IgD-negative memory B cell (primary cell): ENCODE data around the gene COX6B1. TPM values are rescaled to one million over a fixed set of nuclear protein-coding genes. Genes with fewer than 3 reads are reported as not detected.
"Not testable (repeated sequence)": the region's sequence is repeated elsewhere in the genome, so short reads cannot be mapped to it uniquely, and the experiment has no call there.

Experiments
- H3K27ac Mint-ChIP-seq, 3 donors: one replicate each; pipeline ENCODE4 v1.8.0; 2020 to 2022; ENCODE audit warnings: mild to moderate bottlenecking in 3 of 3, mixed read lengths in 3 of 3, moderate library complexity in 1 of 3
- H3K27me3 Mint-ChIP-seq: one replicate; pipeline ENCODE4 v1.8.0; 2021; ENCODE audit warnings: mixed read lengths
- H3K36me3 Mint-ChIP-seq: one replicate; pipeline ENCODE4 v1.8.0; 2020; ENCODE audit warnings: mild to moderate bottlenecking, mixed read lengths
- H3K4me1 Mint-ChIP-seq, 3 donors: one replicate each; pipeline ENCODE4 v1.8.0; 2020 to 2022; ENCODE audit warnings: mixed read lengths in 3 of 3, mild to moderate bottlenecking in 1 of 3
- H3K4me3 Mint-ChIP-seq, 4 donors: one replicate each; pipeline ENCODE4 v1.8.0; 2020 to 2022; ENCODE audit warnings: mild to moderate bottlenecking in 4 of 4, mixed read lengths in 4 of 4, moderate library complexity in 3 of 4
- H3K9me3 Mint-ChIP-seq, 3 donors: one replicate each; pipeline ENCODE4 v1.8.0; 2020 to 2021; ENCODE audit warnings: mixed read lengths in 3 of 3, mild to moderate bottlenecking in 1 of 3
- polyA plus RNA-seq: library from polyadenylated mRNA; unstranded; fragments of 300-500 nt; fragmentation: Illumina TruSeq; gene quantifications from one replicate; pipeline ENCODE4 v1.2.3, GENCODE V29; 2021

COX6B1 gene, protein sequence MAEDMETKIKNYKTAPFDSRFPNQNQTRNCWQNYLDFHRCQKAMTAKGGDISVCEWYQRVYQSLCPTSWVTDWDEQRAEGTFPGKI
- polyA plus RNA-seq: 814 TPM

DNA sequence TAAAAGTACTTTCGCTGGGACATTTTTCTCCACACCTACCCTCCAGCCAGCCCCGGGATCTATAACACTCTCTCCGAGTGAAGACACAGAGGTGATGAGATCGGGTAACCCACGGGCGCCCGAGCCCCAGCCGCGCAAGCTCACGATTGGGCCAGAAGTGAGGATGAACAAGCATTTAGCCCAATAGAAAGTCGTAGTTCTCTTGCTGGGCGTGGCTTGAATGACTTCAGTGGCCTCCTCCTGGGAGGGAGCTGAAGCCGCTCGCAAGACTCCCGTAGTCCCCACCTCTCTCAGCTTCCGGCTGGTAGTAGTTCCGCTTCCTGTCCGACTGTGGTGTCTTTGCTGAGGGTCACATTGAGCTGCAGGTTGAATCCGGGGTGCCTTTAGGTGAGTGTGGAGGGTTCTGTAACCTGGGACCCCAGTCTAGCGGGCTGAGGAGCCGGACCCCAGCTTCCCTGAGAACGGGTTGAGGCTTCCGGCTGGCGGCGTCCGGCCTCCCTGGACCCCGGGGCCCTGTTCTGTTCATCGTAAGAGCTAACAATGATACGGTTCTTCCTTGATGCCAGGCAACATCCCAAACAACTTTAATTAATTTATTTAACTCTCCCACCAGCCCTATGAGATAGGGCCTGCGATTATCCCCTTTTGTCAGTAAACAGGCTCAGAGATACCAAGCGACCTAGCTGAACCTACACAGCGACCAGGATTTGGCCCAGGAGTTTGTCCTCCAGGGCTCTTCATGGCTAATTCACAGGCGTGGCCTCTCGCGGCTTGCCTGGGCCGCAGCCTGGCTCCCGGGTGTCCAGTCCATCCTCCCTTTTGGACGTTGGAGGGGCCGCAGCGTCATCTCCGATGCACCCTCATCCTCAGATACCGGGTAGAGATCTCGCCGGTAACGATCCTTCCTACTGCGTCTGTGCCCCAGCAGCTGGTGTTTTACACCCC, at the start of gene COX6B1:
TSS of gene COX6B1 (plus strand) at position 307 of the 945 bp plus-strand sequence. CDS start 2,921 bp downstream, outside the sequence.
- Mint-ChIP-seq H3K9me3 (no peaks in the 10 kb centered on the region), H3K4me1 (peaks cover 18 to 27% (median 20%) of the 10 kb centered on the region in 3 donors), H3K4me3 (peak within 1 kb of the TSS; percentile 97 to 100 (median 98))

DNA sequence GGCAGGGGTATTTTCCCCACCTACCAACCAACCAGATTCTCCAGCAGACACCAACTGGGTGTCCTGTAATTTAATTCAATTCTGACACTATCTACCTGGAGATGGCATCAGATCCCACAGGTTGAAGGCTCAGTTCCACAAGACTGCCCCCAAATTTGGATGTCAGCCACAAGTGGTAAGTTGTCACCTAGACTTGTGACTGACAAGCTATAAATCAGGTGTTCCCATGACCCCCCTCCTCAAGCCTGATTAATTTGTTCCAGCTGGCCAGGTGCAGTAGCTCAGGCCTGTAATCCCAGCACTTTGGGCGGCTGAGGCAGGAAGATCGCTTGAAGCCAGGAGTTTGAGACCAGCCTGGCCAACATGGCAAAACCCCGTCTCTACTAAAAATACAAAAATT, 46.2 kb upstream of the COX6B1 start:
- H3K4me1 Mint-ChIP-seq: no peaks in the 10 kb centered on the region
- peak overlapping the region in 1 of 3 donors; percentile 22 for H3K27ac Mint-ChIP-seq
- no peaks in the 10 kb centered on the region for H3K36me3 Mint-ChIP-seq
- H3K27me3 Mint-ChIP-seq: peaks cover 7% of the 10 kb centered on the region
- no peak overlapping the region for H3K4me3 Mint-ChIP-seq
- no peaks in the 10 kb centered on the region for H3K9me3 Mint-ChIP-seq

More for the DNA sequence above, at the start of gene COX6B1:
- peak within 1 kb of the TSS; percentile 67 to 98 (median 93) for H3K27ac Mint-ChIP-seq
- H3K27me3 Mint-ChIP-seq: no peaks in the 10 kb centered on the region
- no peaks in the 10 kb centered on the region for H3K36me3 Mint-ChIP-seq

DNA sequence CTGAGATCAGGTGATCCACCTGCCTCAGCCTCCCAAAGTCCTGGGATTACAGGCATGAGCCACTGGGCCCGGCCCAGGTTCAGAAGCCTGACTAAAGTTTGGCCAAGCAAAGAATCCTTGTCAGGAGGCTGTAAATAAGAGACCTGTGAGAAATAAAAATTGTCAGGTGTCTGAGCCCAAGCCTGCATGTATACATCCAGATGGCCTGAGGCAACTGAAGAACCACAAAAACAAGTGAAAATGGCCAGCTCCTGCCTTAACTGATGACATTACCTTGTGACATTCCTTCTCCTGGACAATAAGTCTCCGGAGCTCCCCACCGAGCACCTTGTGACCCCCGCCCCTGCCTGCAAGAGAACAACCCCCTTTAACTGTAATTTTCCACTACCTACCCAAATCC, 43.7 kb upstream of the COX6B1 start:
- not testable (repeated sequence) for H3K4me1 Mint-ChIP-seq, H3K36me3 Mint-ChIP-seq, H3K9me3 Mint-ChIP-seq, H3K27me3 Mint-ChIP-seq
- peak overlapping the region in 1 of 3 donors; percentile 86 for H3K27ac Mint-ChIP-seq
- H3K4me3 Mint-ChIP-seq: peak overlapping the region in 1 of 4 donors; percentile 72

DNA sequence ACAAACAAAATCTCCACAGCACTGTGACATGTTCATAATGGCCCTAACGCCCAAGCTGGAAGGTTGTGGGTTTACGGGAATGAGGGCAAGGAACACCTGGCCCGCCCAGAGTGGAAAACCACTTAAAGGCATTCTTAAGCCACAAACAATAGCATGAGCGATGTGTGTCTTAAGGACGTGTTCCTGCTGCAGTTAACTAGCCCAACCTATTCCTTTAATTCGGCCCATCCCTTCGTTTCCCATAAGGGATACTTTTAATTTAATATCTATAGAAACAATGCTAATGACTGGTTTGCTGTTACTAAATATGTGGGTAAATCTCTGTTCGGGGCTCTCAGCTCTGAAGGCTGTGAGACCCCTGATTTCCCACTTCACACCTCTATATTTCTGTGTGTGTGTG, 41.0 kb upstream of the COX6B1 start:
- H3K9me3 Mint-ChIP-seq, H3K36me3 Mint-ChIP-seq, H3K27me3 Mint-ChIP-seq: not testable (repeated sequence)
- H3K4me3 Mint-ChIP-seq: peak overlapping the region in 1 of 4 donors; percentile 20
- H3K27ac Mint-ChIP-seq: peak overlapping the region in 1 of 3 donors; percentile 10
- H3K4me1 Mint-ChIP-seq: peaks cover 19 to 28% (median 20%) of the 10 kb centered on the region in 3 donors

DNA sequence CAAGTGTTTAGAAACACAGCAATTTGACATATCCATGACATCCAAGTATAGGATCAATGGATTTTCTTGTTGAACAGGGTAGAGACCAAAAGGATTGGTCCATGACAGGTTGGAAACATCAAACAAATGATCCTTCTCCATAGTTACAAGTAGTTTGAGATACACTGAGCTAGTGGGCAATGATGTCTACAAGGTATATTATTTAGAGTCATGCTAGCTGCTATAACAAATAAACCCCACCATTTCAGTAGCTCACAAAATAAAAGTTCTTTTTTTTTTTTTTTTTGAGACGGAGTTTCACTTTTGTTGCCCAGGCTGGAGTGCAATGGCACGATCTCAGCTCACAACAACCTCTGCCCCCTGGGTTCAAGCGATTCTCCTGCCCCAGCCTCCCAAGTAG, 40.5 kb upstream of the COX6B1 start:
- H3K36me3 Mint-ChIP-seq: peaks cover 4% of the 10 kb centered on the region
- peaks cover 24 to 29% (median 24%) of the 10 kb centered on the region in 3 donors for H3K4me1 Mint-ChIP-seq
- peak overlapping the region in 1 of 4 donors; percentile 20 for H3K4me3 Mint-ChIP-seq
- H3K27me3 Mint-ChIP-seq: no peaks in the 10 kb centered on the region
- H3K27ac Mint-ChIP-seq: peak overlapping the region in 1 of 3 donors; percentile 10
- peaks cover 0 to 6% (median 2%) of the 10 kb centered on the region in 3 donors for H3K9me3 Mint-ChIP-seq

DNA sequence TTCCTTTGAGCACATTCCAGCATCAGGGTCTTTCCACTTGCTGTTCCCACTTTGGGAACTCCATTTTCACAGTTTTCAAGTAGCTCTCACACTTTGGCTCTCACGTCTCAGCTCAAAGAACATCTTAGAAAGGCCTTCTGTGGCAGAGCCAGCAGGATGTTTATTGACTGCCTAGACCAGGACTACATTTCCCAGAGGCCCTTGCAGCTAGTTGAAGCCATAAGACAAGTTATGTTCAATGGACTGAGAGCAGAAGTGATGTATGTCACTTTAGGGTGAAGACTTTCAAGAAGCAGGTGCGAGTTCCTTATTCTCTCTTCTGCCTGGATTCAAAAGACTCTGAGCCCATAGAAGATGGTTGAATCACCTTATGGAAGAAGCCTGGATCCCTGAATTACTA, 39.9 kb upstream of the COX6B1 start:
- peak overlapping the region; percentile 90 to 97 (median 93) for H3K27ac Mint-ChIP-seq
- H3K36me3 Mint-ChIP-seq: peaks cover 4% of the 10 kb centered on the region
- peaks cover 24 to 29% (median 25%) of the 10 kb centered on the region in 3 donors for H3K4me1 Mint-ChIP-seq
- H3K27me3 Mint-ChIP-seq: no peaks in the 10 kb centered on the region
- H3K9me3 Mint-ChIP-seq: peaks cover 0 to 6% (median 2%) of the 10 kb centered on the region in 3 donors
- H3K4me3 Mint-ChIP-seq: peak overlapping the region in 3 of 4 donors; percentile 65 to 89 (median 89)

DNA sequence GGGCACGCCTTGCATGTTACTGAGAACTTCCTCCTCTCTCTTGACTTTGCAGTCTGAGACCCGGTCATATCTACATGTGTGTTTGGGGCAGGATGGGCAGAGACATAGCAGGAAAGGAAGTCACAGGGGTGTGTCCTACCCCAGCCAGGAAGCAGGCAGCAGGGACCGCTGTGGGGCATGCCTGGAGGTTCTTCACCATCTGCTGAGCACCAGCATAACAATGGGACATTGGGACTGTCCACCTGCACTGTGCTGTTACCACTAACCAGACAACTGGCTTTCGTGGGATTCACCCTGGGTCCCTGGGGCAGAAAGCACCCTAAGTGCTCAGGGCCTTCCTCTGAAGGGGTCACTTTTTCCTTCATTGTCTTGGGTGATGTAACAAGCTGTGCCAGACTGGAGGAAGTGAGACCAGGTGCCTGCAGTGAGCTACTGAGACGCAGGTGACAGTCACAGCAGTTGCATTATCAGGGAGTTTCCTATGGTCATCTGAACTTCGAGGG, 38.2 kb upstream of the COX6B1 start:
- H3K4me1 Mint-ChIP-seq: peaks cover 25 to 29% (median 26%) of the 10 kb centered on the region in 3 donors
- H3K4me3 Mint-ChIP-seq: peak overlapping the region; percentile 71 to 89 (median 84)
- H3K27ac Mint-ChIP-seq: peak overlapping the region; percentile 97 to 99 (median 99)

DNA sequence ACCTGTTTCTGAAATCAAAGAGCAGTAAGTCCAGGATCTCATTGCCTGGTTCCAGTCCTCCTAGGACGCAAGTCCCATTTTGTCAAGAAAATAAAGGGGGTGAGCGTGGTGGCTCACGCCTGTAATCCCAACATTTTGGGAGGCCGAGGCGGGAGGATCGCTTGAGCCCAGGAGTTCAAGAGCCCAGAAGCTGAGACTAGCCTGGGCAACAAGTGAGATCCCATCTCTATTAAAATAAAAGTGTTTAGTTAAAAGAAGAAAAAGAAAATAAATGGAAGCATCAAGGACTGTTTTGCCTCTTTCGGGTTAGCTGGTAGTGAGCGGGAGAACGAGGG, 35.9 kb upstream of the COX6B1 start:
- peaks cover 25 to 29% (median 26%) of the 10 kb centered on the region in 3 donors for H3K4me1 Mint-ChIP-seq
- H3K36me3 Mint-ChIP-seq: peaks cover 4% of the 10 kb centered on the region
- no peaks in the 10 kb centered on the region for H3K27me3 Mint-ChIP-seq
- peak overlapping the region; percentile 83 to 97 (median 88) for H3K4me3 Mint-ChIP-seq
- H3K27ac Mint-ChIP-seq: peak overlapping the region; percentile 96 to 99 (median 99)
- peaks cover 0 to 6% (median 2%) of the 10 kb centered on the region in 3 donors for H3K9me3 Mint-ChIP-seq

More for the DNA sequence above, 38.2 kb upstream of the COX6B1 start:
- H3K9me3 Mint-ChIP-seq: peaks cover 0 to 6% (median 2%) of the 10 kb centered on the region in 3 donors
- no peaks in the 10 kb centered on the region for H3K27me3 Mint-ChIP-seq
- peaks cover 4% of the 10 kb centered on the region for H3K36me3 Mint-ChIP-seq

DNA sequence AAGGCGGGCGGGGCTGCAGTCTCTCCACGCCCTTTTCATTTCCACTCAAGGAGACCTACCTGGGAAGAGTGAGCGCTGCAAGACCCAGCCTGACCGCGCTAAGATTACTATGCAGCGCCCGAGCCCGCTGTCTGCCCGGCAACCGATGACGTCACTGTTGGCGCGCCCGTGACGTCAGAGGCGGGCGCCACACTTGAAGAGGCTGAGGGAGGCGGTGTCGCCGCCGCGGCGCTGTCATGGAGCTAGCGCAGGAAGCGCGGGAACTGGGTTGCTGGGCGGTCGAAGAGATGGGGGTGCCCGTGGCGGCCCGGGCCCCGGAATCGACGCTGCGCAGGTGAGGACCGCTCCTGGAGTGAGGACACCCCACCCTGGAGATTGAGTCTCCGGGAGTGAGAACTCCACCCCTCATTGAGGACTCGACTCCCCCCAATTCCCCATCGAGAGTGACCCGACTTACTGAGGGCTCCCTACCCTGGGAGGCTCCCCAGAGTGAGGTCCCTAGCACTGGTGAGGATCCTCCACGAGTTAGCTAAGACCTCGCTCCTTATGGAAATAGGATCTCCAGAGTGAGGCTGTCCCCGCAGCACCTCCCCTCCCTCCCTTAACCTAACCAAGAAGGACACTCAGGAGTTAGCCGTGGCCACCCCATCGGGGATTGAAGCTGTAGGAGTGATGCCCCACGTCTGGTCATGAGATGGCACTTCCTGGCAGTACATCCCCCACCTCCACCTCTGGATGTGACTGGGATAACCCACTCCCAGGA, 35.4 kb upstream of the COX6B1 start, which contains the start of gene HAUS5:
TSS of gene HAUS5 (plus strand) at position 177 of the 763 bp plus-strand sequence. CDS start at position 237, 60 bp downstream.
- Mint-ChIP-seq H3K4me3 (peak within 1 kb of the TSS; percentile 83 to 97 (median 88)), H3K36me3 (peaks cover 4% of the 10 kb centered on the region), H3K9me3 (peaks cover 0 to 6% (median 2%) of the 10 kb centered on the region in 3 donors), H3K27me3 (no peaks in the 10 kb centered on the region), H3K27ac (peak within 1 kb of the TSS; percentile 96 to 99 (median 99)), H3K4me1 (peaks cover 25 to 29% (median 26%) of the 10 kb centered on the region in 3 donors)

DNA sequence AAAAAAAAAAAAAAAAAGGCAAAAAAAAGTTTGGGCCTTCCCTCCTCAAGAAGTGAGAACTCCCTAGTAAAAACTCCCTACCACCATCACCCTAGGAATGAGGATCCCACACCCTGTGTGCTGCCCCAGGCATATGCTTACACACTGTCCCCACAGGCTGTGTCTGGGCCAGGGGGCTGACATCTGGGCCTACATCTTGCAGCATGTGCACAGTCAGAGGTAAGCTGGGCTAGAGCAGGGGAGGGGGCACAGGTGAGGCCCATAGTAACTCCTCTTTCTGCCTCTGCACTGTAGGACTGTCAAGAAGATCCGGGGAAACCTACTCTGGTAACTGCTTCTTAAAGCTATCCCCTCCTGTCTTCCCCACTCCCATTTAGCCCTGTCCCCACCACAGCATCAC, 34.5 kb upstream of the COX6B1 start:
- Mint-ChIP-seq H3K36me3 (no peaks in the 10 kb centered on the region), H3K27ac (peak overlapping the region; percentile 53 to 99 (median 99)), H3K9me3 (peaks cover 0 to 1% (median 0%) of the 10 kb centered on the region in 3 donors), H3K4me1 (peaks cover 19 to 24% (median 21%) of the 10 kb centered on the region in 3 donors), H3K4me3 (peak overlapping the region; percentile 60 to 97 (median 79)), H3K27me3 (no peaks in the 10 kb centered on the region)

DNA sequence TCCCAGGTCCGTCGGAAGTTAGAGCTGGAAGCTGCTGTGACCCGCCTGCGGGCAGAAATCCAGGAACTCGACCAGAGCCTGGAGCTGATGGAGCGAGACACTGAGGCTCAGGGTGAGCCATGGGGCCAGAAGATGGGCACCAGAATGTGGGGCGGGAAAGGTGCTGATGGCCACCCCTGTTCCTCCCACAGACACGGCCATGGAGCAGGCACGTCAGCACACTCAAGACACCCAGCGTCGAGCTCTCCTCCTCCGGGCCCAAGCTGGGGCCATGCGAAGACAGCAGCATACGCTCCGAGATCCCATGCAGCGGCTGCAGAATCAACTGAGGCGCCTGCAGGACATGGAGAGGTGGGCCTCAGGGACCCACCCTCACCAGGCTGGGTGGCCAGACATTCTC, 33.1 kb upstream of the COX6B1 start:
- Mint-ChIP-seq H3K36me3 (no peaks in the 10 kb centered on the region), H3K27ac (no peak overlapping the region), H3K4me1 (peaks cover 11 to 14% (median 12%) of the 10 kb centered on the region in 3 donors), H3K27me3 (no peaks in the 10 kb centered on the region), H3K9me3 (no peaks in the 10 kb centered on the region), H3K4me3 (peak overlapping the region in 2 of 4 donors; percentile 38 to 50)

DNA sequence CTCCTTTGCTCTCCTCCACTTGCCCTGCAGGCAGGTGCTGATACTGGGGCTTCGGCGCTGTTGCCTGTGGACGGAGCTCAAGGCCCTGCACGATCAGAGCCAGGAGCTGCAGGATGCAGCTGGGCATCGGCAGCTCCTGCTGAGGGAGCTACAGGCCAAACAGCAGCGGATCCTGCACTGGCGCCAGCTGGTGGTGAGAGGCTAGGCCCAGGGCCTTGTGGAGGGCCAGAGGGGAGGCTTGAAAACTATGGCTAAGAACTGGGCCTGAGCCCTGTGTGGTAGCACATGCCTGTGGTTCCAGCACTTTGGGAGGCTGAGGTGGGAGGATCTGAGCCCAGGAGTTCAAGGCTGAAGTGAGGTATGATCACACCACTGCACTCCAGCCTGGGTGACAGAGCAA, 29.3 kb upstream of the COX6B1 start:
- no peaks in the 10 kb centered on the region for H3K4me1 Mint-ChIP-seq
- peaks cover 2% of the 10 kb centered on the region for H3K36me3 Mint-ChIP-seq
- H3K27ac Mint-ChIP-seq: no peak overlapping the region
- no peaks in the 10 kb centered on the region for H3K27me3 Mint-ChIP-seq
- H3K9me3 Mint-ChIP-seq: no peaks in the 10 kb centered on the region
- H3K4me3 Mint-ChIP-seq: no peak overlapping the region

DNA sequence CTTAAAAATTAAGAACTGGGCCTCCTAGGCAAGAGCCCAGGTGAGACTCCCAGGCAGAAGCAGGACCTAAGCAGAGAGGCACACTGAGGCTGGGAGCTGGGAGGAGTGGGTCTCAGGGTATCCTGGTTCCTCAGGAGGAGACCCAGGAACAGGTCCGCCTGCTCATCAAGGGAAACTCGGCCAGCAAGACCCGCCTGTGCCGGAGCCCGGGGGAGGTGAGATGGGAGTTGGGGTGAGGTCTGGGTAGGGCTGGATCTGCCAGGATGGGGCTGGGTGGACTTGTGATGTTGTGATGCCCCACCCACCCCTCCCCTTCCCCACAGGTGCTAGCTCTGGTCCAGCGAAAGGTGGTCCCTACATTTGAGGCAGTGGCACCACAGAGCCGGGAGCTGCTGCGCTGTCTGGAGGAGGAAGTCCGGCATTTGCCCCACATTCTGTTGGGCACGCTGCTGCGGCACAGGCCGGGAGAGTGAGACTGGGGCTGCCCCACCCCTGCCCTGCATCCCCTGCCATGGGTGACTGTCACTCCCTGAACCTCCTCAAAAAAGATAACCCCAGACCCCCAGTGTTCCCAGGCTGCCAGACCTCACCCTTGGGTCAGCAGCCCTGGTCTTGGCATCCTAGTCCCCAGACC, 28.7 kb upstream of the COX6B1 start:
- H3K9me3 Mint-ChIP-seq: no peaks in the 10 kb centered on the region
- H3K27ac Mint-ChIP-seq: no peak overlapping the region
- no peak overlapping the region for H3K4me3 Mint-ChIP-seq
- H3K36me3 Mint-ChIP-seq: peaks cover 2% of the 10 kb centered on the region
- no peaks in the 10 kb centered on the region for H3K27me3 Mint-ChIP-seq
- no peaks in the 10 kb centered on the region for H3K4me1 Mint-ChIP-seq

DNA sequence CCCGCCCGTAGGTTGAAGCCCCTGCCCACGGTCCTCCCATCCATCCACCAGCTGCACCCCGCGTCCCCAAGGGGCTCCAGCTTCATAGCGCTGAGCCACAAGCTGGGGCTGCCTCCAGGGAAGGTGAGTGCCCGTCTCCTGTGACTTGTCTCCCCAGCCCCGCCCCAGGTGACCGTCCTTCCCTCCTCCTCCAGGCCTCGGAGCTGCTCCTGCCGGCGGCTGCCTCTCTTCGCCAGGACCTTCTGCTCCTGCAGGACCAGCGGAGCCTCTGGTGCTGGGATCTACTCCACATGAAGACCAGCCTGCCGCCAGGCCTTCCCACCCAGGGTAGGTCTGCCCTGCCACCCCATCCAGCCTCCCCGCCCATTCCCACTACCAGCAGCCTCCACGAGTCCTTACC, 28.1 kb upstream of the COX6B1 start:
- no peak overlapping the region for H3K4me3 Mint-ChIP-seq
- peaks cover 2% of the 10 kb centered on the region for H3K36me3 Mint-ChIP-seq
- no peak overlapping the region for H3K27ac Mint-ChIP-seq
- no peaks in the 10 kb centered on the region for H3K4me1 Mint-ChIP-seq
- no peaks in the 10 kb centered on the region for H3K9me3 Mint-ChIP-seq
- no peaks in the 10 kb centered on the region for H3K27me3 Mint-ChIP-seq
